OCI-LY1 (cell line): ENCODE measurements around the gene CDC42BPA.

Experiments used
- H2AFZ ChIP-seq: fragments of 200-600 bp; sonication (generic), shearing (Covaris generic); 2 replicates; pipeline ENCODE4 v1.6.0; 2014; ENCODE audit warnings: antibody characterized with exemption, mild to moderate bottlenecking, low read length
- H3F3A ChIP-seq: fragments of 200-600 bp; sonication (generic), shearing (Covaris generic); 2 replicates; pipeline ENCODE4 v1.6.0; 2014; ENCODE audit warnings: mild to moderate bottlenecking, antibody characterized with exemption, low read length, moderate library complexity; ENCODE audit not compliant: insufficient read depth
- H3K27ac ChIP-seq: fragments of 200-600 bp; sonication (generic); 2 replicates; pipeline ENCODE4 v1.5.1; 2014; ENCODE audit warnings: low read length, mixed run types, mild to moderate bottlenecking, low read depth; ENCODE audit not compliant: poor library complexity, severe bottlenecking
- H3K27me3 ChIP-seq: fragments of 200-600 bp; sonication (generic); 2 replicates; pipeline ENCODE4 v1.6.0; 2014; ENCODE audit warnings: antibody characterized with exemption, mild to moderate bottlenecking, low read length, moderate library complexity; ENCODE audit not compliant: insufficient read depth
- H3K36me3 ChIP-seq: fragments of 200-600 bp; sonication (generic); 2 replicates; pipeline ENCODE4 v1.6.1; 2014; ENCODE audit warnings: mild to moderate bottlenecking, antibody characterized with exemption, low read length, moderate library complexity, mixed read lengths; ENCODE audit not compliant: insufficient read depth
- H3K4me1 ChIP-seq: fragments of 200-600 bp; sonication (generic); 2 replicates; pipeline ENCODE4 v1.5.1; 2014; ENCODE audit warnings: mild to moderate bottlenecking, low read length, moderate library complexity; ENCODE audit not compliant: insufficient read depth, severe bottlenecking
- H3K4me2 ChIP-seq: fragments of 200-600 bp; sonication (generic), shearing (Covaris generic); 2 replicates; pipeline ENCODE4 v1.6.1; 2014; ENCODE audit warnings: low read length
- H3K4me3 ChIP-seq: fragments of 200-600 bp; sonication (generic); 2 replicates; pipeline ENCODE4 v1.5.1; 2014; ENCODE audit warnings: low read length, low read depth, mild to moderate bottlenecking, mixed read lengths; ENCODE audit not compliant: poor library complexity, severe bottlenecking
- H3K79me2 ChIP-seq: fragments of 200-600 bp; shearing (Covaris generic); 2 replicates; pipeline ENCODE4 v1.6.1; 2016; ENCODE audit warnings: mixed run types, low read length, mixed read lengths; ENCODE audit not compliant: insufficient read depth
- H3K9ac ChIP-seq: fragments of 200-600 bp; sonication (generic), shearing (Covaris generic); 2 replicates; pipeline ENCODE4 v1.6.1; 2014; ENCODE audit warnings: mild to moderate bottlenecking, low read length, mixed read lengths
- H3K9me2 ChIP-seq: fragments of 200-600 bp; sonication (generic), shearing (Covaris generic); 2 replicates; pipeline ENCODE4 v1.6.1; 2014; ENCODE audit warnings: low read depth, mild to moderate bottlenecking, low read length, mixed read lengths
- H3K9me3 ChIP-seq: fragments of 200-600 bp; shearing (Covaris generic); 2 replicates; pipeline ENCODE4 v1.6.1; 2014; ENCODE audit warnings: low read length, mixed read lengths
- H4K20me1 ChIP-seq: fragments of 200-600 bp; sonication (generic), shearing (Covaris generic); 2 replicates; pipeline ENCODE4 v1.6.0; 2016; ENCODE audit warnings: mild to moderate bottlenecking, low read length; ENCODE audit not compliant: insufficient read depth
- CTCF ChIP-seq: fragments of 200-600 bp; sonication (generic), shearing (Covaris generic); IDR thresholded peaks from 2 replicates; pipeline ENCODE4 v1.5.1; 2017; ENCODE audit warnings: mild to moderate bottlenecking, antibody characterized with exemption, low read length, moderate library complexity, mixed read lengths
- EZH2 ChIP-seq: fragments of 200-600 bp; sonication (generic), shearing (Covaris generic); IDR thresholded peaks from 2 replicates; pipeline ENCODE4 v1.8.0; 2017; ENCODE audit warnings: borderline replicate concordance, mixed run types, mild to moderate bottlenecking, antibody characterized with exemption, low read length, moderate library complexity, mixed read lengths

The CDC42BPA gene

GRCh38 chr1:226953175-226953800, 365.0 kb downstream of the CDC42BPA start:
- no peaks in the 10 kb centered on the region for H3F3A ChIP-seq

GRCh38 chr1:226952118-226952441, 366.2 kb downstream of the CDC42BPA start:
- H3F3A ChIP-seq, result no peaks in the 10 kb centered on the region
- H3K27me3 ChIP-seq, result no peaks in the 10 kb centered on the region
- no peaks in the 10 kb centered on the region for H3K9me3 ChIP-seq
- H3K4me3 ChIP-seq, result no peak overlapping the region
- TF ChIP-seq CTCF (no peak), EZH2 (no peak)
- H4K20me1 ChIP-seq, result no peaks in the 10 kb centered on the region
- H3K27ac ChIP-seq, result no peak overlapping the region
- no peaks in the 10 kb centered on the region for H3K4me1 ChIP-seq
- no peaks in the 10 kb centered on the region for H3K36me3 ChIP-seq
- H3K4me2 ChIP-seq, result no peak overlapping the region
- H2AFZ ChIP-seq, result no peak overlapping the region
- no peak overlapping the region for H3K9ac ChIP-seq
- H3K79me2 ChIP-seq, result no peaks in the 10 kb centered on the region
- H3K9me2 ChIP-seq, result no peaks in the 10 kb centered on the region

More at GRCh38 chr1:226953175-226953800, 365.0 kb downstream of the CDC42BPA start:
- Histone ChIP-seq H3K36me3 (no peaks in the 10 kb centered on the region), H3K9me2 (no peaks in the 10 kb centered on the region), H3K9ac (no peak overlapping the region), H3K4me1 (no peaks in the 10 kb centered on the region), H3K9me3 (no peaks in the 10 kb centered on the region), H3K4me3 (no peak overlapping the region), H3K79me2 (no peaks in the 10 kb centered on the region), H3K27ac (no peak overlapping the region), H2AFZ (no peak overlapping the region), H3K27me3 (no peaks in the 10 kb centered on the region), H4K20me1 (no peaks in the 10 kb centered on the region), H3K4me2 (no peak overlapping the region)
- TF ChIP-seq CTCF (no peak), EZH2 (no peak)

- H3K9ac ChIP-seq, result no peak overlapping the region
- H3K4me1 ChIP-seq, result no peaks in the 10 kb centered on the region
- H3K27me3 ChIP-seq, result no peaks in the 10 kb centered on the region
- H3K4me3 ChIP-seq, result no peak overlapping the region
- no peaks in the 10 kb centered on the region for H3K36me3 ChIP-seq
- H3K79me2 ChIP-seq, result no peaks in the 10 kb centered on the region
- no peak overlapping the region for H3K27ac ChIP-seq
- no peaks in the 10 kb centered on the region for H3K9me3 ChIP-seq
- no peaks in the 10 kb centered on the region for H3K9me2 ChIP-seq
- no peaks in the 10 kb centered on the region for H3F3A ChIP-seq
- TF ChIP-seq EZH2 (no peak), CTCF (no peak)
- H2AFZ ChIP-seq, result no peak overlapping the region
- no peaks in the 10 kb centered on the region for H4K20me1 ChIP-seq
- H3K4me2 ChIP-seq, result no peak overlapping the region
Measured at GRCh38 chr1:226951286-226952117, 366.8 kb downstream of the CDC42BPA start.
